Measurements from ENCODE around the gene MR1. TPM values are rescaled to one million over a fixed set of nuclear protein-coding genes. Genes with fewer than 3 reads are reported as not detected.

Gene MR1
- total and polyA plus RNA-seq, 9 of the 15 experiments (the other 6 are each of a cell fraction or from before 2014, with no cell fraction given): 9.7 to 21.7 (median 15.6) TPM

- TF ChIP-seq POU5F1 (IDR thresholded peaks at IDR 0.05; ENCODE audit: borderline replicate concordance, low read depth, low read length, partially characterized antibody): no peak
- TF ChIP-seq TBL1XR1 (IDR thresholded peaks at IDR 0.05; ENCODE audit: low read length in 2 of 2): peak in 1 of 2 experiments; percentile 41; a peak in 1 of 4 replicates
- TF ChIP-seq REST (IDR thresholded peaks at IDR 0.05; ENCODE audit: borderline replicate concordance): peak; percentile 95
- TF ChIP-seq REST (CRISPR knock-in tag; IDR thresholded peaks at IDR 0.05; ENCODE audit: low read depth): no peak
- peak; percentile 22; the same call in 1 of the 2 replicates for TF ChIP-seq MAFK (IDR thresholded peaks at IDR 0.05; ENCODE audit: low read length)
- TF ChIP-seq ARID3A (IDR thresholded peaks at IDR 0.05; ENCODE audit: borderline replicate concordance, low read depth, low read length): no peak
- peak; percentile 89 to 97 (median 91) for TF ChIP-seq CTCF (IDR thresholded peaks at IDR 0.05 in 2 of 3, conservative IDR thresholded peaks at IDR 0.05 in 1 of 3; ENCODE audit: insufficient read depth in 2 of 3, low read depth in 1 of 3, low read length in 3 of 3)
- no peak for TF ChIP-seq HNRNPLL (IDR thresholded peaks at IDR 0.05; ENCODE audit: low read depth, low read length, poor library complexity, severe bottlenecking)
- no peak for TF ChIP-seq EP400 (IDR thresholded peaks at IDR 0.05)
- no peak for TF ChIP-seq ZBTB9 (CRISPR knock-in tag; IDR thresholded peaks at IDR 0.05)
- TF ChIP-seq VEZF1 (CRISPR knock-in tag; IDR thresholded peaks at IDR 0.05): 0 out of 2 replicates have a peak, but pooled peaks have one; percentile 19
These were observed 50.2 kb downstream of the MR1 start (continued) for GRCh38 chr1:181083842-181084605.
